Osteocyte (in vitro differentiated cells): ENCODE measurements around the gene ZNF330. TPM values are rescaled to one million over a fixed set of nuclear protein-coding genes. Genes with fewer than 3 reads are reported as not detected.

ENCODE experiments used
- DNase-seq: peaks from one replicate; pipeline ENCODE4 v3.0.0; 2021; ENCODE audit warnings: mixed read lengths; ENCODE audit not compliant: unreplicated experiment; ENCODE audit errors: extremely low spot score
- H3K27ac Mint-ChIP-seq: one replicate; pipeline ENCODE4 v1.8.0; 2021; ENCODE audit warnings: mild to moderate bottlenecking, mixed read lengths; ENCODE audit not compliant: unreplicated experiment
- H3K27me3 Mint-ChIP-seq: one replicate; pipeline ENCODE4 v1.8.0; 2021; ENCODE audit warnings: mixed read lengths; ENCODE audit not compliant: unreplicated experiment
- H3K36me3 Mint-ChIP-seq: one replicate; pipeline ENCODE4 v1.8.0; 2021; ENCODE audit warnings: mixed read lengths; ENCODE audit not compliant: unreplicated experiment
- H3K4me1 Mint-ChIP-seq: one replicate; pipeline ENCODE4 v1.8.0; 2021; ENCODE audit warnings: mixed read lengths; ENCODE audit not compliant: unreplicated experiment
- H3K4me3 Mint-ChIP-seq: one replicate; pipeline ENCODE4 v1.8.0; 2021; ENCODE audit warnings: mild to moderate bottlenecking, moderate library complexity, mixed read lengths; ENCODE audit not compliant: unreplicated experiment
- H3K9me3 Mint-ChIP-seq: one replicate; pipeline ENCODE4 v1.8.0; 2021; ENCODE audit warnings: mixed read lengths; ENCODE audit not compliant: unreplicated experiment
- total RNA-seq: library from RNA; stranded (reverse); gene quantifications from 2 replicates; pipeline ENCODE4 v1.2.1, GENCODE V29; 2021
- TF ChIP-seq, protein P1 (sequence below): fragments of 200-600 bp; sonication (generic); IDR thresholded peaks from 2 replicates; pipeline ENCODE4 v1.5.0; 2021; ENCODE audit warnings: antibody characterized with exemption, mild to moderate bottlenecking, moderate library complexity

ZNF330 gene
- total RNA-seq, 1 donor from 2014 or later: 30.1 TPM

- no peaks in the 10 kb centered on the region for H3K36me3 Mint-ChIP-seq
- TF ChIP-seq, protein P1, sequence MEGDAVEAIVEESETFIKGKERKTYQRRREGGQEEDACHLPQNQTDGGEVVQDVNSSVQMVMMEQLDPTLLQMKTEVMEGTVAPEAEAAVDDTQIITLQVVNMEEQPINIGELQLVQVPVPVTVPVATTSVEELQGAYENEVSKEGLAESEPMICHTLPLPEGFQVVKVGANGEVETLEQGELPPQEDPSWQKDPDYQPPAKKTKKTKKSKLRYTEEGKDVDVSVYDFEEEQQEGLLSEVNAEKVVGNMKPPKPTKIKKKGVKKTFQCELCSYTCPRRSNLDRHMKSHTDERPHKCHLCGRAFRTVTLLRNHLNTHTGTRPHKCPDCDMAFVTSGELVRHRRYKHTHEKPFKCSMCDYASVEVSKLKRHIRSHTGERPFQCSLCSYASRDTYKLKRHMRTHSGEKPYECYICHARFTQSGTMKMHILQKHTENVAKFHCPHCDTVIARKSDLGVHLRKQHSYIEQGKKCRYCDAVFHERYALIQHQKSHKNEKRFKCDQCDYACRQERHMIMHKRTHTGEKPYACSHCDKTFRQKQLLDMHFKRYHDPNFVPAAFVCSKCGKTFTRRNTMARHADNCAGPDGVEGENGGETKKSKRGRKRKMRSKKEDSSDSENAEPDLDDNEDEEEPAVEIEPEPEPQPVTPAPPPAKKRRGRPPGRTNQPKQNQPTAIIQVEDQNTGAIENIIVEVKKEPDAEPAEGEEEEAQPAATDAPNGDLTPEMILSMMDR: no peak
- H3K9me3 Mint-ChIP-seq: no peaks in the 10 kb centered on the region
- H3K27me3 Mint-ChIP-seq: no peaks in the 10 kb centered on the region
- H3K4me1 Mint-ChIP-seq: peaks cover 14% of the 10 kb centered on the region
- H3K27ac Mint-ChIP-seq: no peak overlapping the region
- no peak overlapping the region for H3K4me3 Mint-ChIP-seq
- DNase-seq: no peak
Measured at GRCh38 chr4:141248486-141248885, 27.8 kb downstream of the ZNF330 start.

GRCh38 chr4:141254326-141254725 lies 33.6 kb downstream of the ZNF330 start:
- no peaks in the 10 kb centered on the region for H3K4me1 Mint-ChIP-seq
- no peaks in the 10 kb centered on the region for H3K9me3 Mint-ChIP-seq
- TF ChIP-seq, protein P1: no peak
- no peak for DNase-seq
- no peaks in the 10 kb centered on the region for H3K36me3 Mint-ChIP-seq
- H3K27me3 Mint-ChIP-seq: peaks cover 8% of the 10 kb centered on the region
- no peak overlapping the region for H3K27ac Mint-ChIP-seq
- no peak overlapping the region for H3K4me3 Mint-ChIP-seq

GRCh38 chr4:141255016-141255415 lies 34.3 kb downstream of the ZNF330 start:
- peaks cover 8% of the 10 kb centered on the region for H3K27me3 Mint-ChIP-seq
- TF ChIP-seq, protein P1: no peak
- no peaks in the 10 kb centered on the region for H3K36me3 Mint-ChIP-seq
- DNase-seq: no peak
- H3K4me1 Mint-ChIP-seq: no peaks in the 10 kb centered on the region
- H3K27ac Mint-ChIP-seq: no peak overlapping the region
- no peaks in the 10 kb centered on the region for H3K9me3 Mint-ChIP-seq
- no peak overlapping the region for H3K4me3 Mint-ChIP-seq

- TF ChIP-seq, protein P1: no peak
- no peak overlapping the region for H3K4me3 Mint-ChIP-seq
- no peaks in the 10 kb centered on the region for H3K36me3 Mint-ChIP-seq
- H3K27me3 Mint-ChIP-seq: peaks cover 28% of the 10 kb centered on the region
- DNase-seq: no peak
- H3K4me1 Mint-ChIP-seq: no peaks in the 10 kb centered on the region
- no peak overlapping the region for H3K27ac Mint-ChIP-seq
- H3K9me3 Mint-ChIP-seq: no peaks in the 10 kb centered on the region
Measured at GRCh38 chr4:141258558-141258957, 37.9 kb downstream of the ZNF330 start.

DNA sequence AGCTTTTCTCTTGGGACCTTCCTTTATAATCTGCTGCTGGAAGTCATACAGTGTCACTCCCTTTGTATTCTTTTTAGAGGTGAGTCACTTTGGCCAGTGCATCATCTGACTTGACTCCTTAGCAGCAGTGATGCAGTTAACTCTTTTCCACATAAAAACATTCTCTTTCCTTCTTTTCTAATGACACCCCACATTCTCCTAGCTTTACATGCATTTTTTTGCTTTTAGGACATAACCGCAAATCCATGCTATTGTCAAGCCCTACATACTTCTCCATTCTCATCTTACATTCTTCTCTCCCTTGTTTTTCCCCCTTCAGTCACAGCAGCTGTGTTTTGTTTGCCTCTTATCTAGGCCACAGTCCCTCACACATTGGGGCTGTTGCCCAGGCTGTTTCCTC lies 55.1 kb downstream of the ZNF330 start:
- H3K27ac Mint-ChIP-seq: no peak overlapping the region
- no peaks in the 10 kb centered on the region for H3K36me3 Mint-ChIP-seq
- H3K4me1 Mint-ChIP-seq: no peaks in the 10 kb centered on the region
- no peaks in the 10 kb centered on the region for H3K9me3 Mint-ChIP-seq
- H3K4me3 Mint-ChIP-seq: no peak overlapping the region
- no peak for DNase-seq
- TF ChIP-seq, protein P1: no peak
- H3K27me3 Mint-ChIP-seq: peaks cover 20% of the 10 kb centered on the region
